GM21360 (cell line): ENCODE results near the gene FNBP1L.

Experiments
- ATAC-seq: cut with Tn5 transposase; IDR thresholded peaks from one replicate; pipeline ENCODE4 v1.9.1; 2021; ENCODE audit warnings: mild to moderate bottlenecking, moderate library complexity; ENCODE audit not compliant: unreplicated experiment

FNBP1L gene

GRCh38 chr1:93567255-93567918, 119.5 kb downstream of the FNBP1L start:
- no peak for ATAC-seq

- ATAC-seq = no peak
Observed at GRCh38 chr1:93569489-93569888, 121.6 kb downstream of the FNBP1L start.

- ATAC-seq = no peak
Observed at GRCh38 chr1:93571623-93572310, 123.8 kb downstream of the FNBP1L start.

GRCh38 chr1:93573940-93574469, 126.1 kb downstream of the FNBP1L start:
- ATAC-seq = no peak

GRCh38 chr1:93574511-93574910, 126.6 kb downstream of the FNBP1L start:
- ATAC-seq = no peak

GRCh38 chr1:93574991-93575390, 127.1 kb downstream of the FNBP1L start:
- ATAC-seq = no peak

GRCh38 chr1:93575621-93576284, 127.8 kb downstream of the FNBP1L start:
- ATAC-seq = no peak

GRCh38 chr1:93576346-93576745, 128.4 kb downstream of the FNBP1L start:
- no peak for ATAC-seq

- ATAC-seq = no peak
Observed at GRCh38 chr1:93576746-93577145, 128.8 kb downstream of the FNBP1L start.

- ATAC-seq = no peak
Observed at GRCh38 chr1:93577536-93578432, 129.9 kb downstream of the FNBP1L start.

GRCh38 chr1:93578433-93578830, 130.5 kb downstream of the FNBP1L start:
- no peak for ATAC-seq

- ATAC-seq = no peak
Observed at GRCh38 chr1:93578911-93579825, 131.2 kb downstream of the FNBP1L start.

GRCh38 chr1:93579891-93580290, 132.0 kb downstream of the FNBP1L start:
- no peak for ATAC-seq

- ATAC-seq = no peak
Observed at GRCh38 chr1:93581917-93582850, 134.3 kb downstream of the FNBP1L start.

- ATAC-seq = no peak
Observed at GRCh38 chr1:93584261-93585003, 136.5 kb downstream of the FNBP1L start.

- no peak for ATAC-seq
Observed at GRCh38 chr1:93585059-93585966, 137.4 kb downstream of the FNBP1L start.

GRCh38 chr1:93587354-93587753, 139.4 kb downstream of the FNBP1L start:
- ATAC-seq = no peak
